Chondrocyte (in vitro differentiated cells): ENCODE results near the gene FIBCD1. TPM values are rescaled to one million over a fixed set of nuclear protein-coding genes. Genes with fewer than 3 reads are reported as not detected.
A peak's percentile ranks its signal among the peaks of the same experiment; 100 is the strongest.

Experiments used
- DNase-seq: peaks from one replicate; pipeline ENCODE4 v3.0.0; 2021; ENCODE audit warnings: mixed read lengths, low spot score
- H3K27ac Mint-ChIP-seq: one replicate; pipeline ENCODE4 v1.8.0; 2021; ENCODE audit warnings: mild to moderate bottlenecking, moderate library complexity, mixed read lengths; ENCODE audit not compliant: unreplicated experiment
- H3K27me3 Mint-ChIP-seq: 2 replicates; pipeline ENCODE4 v1.8.0; 2021; ENCODE audit warnings: low read depth, mixed read lengths
- H3K36me3 Mint-ChIP-seq: 2 replicates; pipeline ENCODE4 v1.8.0; 2021; ENCODE audit warnings: low read depth, mixed read lengths
- H3K4me1 Mint-ChIP-seq: 2 replicates; pipeline ENCODE4 v1.8.0; 2021; ENCODE audit warnings: low read depth, mild to moderate bottlenecking, mixed read lengths
- H3K4me3 Mint-ChIP-seq: one replicate; pipeline ENCODE4 v1.8.0; 2021; ENCODE audit warnings: mild to moderate bottlenecking, moderate library complexity, mixed read lengths; ENCODE audit not compliant: unreplicated experiment
- H3K9me3 Mint-ChIP-seq: 2 replicates; pipeline ENCODE4 v1.8.0; 2021; ENCODE audit warnings: low read depth, mixed read lengths
- CTCF ChIP-seq: fragments of 200-600 bp; sonication (generic); IDR thresholded peaks from 2 replicates; pipeline ENCODE4 v1.5.0; 2021; ENCODE audit warnings: antibody characterized with exemption, mild to moderate bottlenecking, moderate library complexity
- total RNA-seq: library from RNA; stranded (reverse); gene quantifications from 3 replicates; pipeline ENCODE4 v1.2.1, GENCODE V29; 2021

Gene FIBCD1
- total RNA-seq, 1 donor from 2014 or later = 8.3 TPM

GRCh38 chr9:130937146-130938076 lies 1.6 kb downstream of the FIBCD1 start:
- H3K4me1 Mint-ChIP-seq = peaks cover 47% of the 10 kb centered on the region
- TF ChIP-seq CTCF = no peak
- peaks cover 5% of the 10 kb centered on the region for H3K27me3 Mint-ChIP-seq
- DNase-seq = no peak
- no peaks in the 10 kb centered on the region for H3K36me3 Mint-ChIP-seq
- H3K9me3 Mint-ChIP-seq = no peaks in the 10 kb centered on the region
- H3K27ac Mint-ChIP-seq = no peak overlapping the region
- peak overlapping the region; percentile 55 for H3K4me3 Mint-ChIP-seq

GRCh38 chr9:130936285-130937117 lies 2.5 kb downstream of the FIBCD1 start:
- TF ChIP-seq CTCF = no peak
- no peaks in the 10 kb centered on the region for H3K9me3 Mint-ChIP-seq
- peaks cover 48% of the 10 kb centered on the region for H3K4me1 Mint-ChIP-seq
- peak overlapping the region; percentile 40 for H3K4me3 Mint-ChIP-seq
- peak; percentile 98 for DNase-seq
- no peaks in the 10 kb centered on the region for H3K36me3 Mint-ChIP-seq
- no peaks in the 10 kb centered on the region for H3K27me3 Mint-ChIP-seq
- peak overlapping the region; percentile 85 for H3K27ac Mint-ChIP-seq

- no peak overlapping the region for H3K4me3 Mint-ChIP-seq
- DNase-seq = no peak
- no peaks in the 10 kb centered on the region for H3K36me3 Mint-ChIP-seq
- no peaks in the 10 kb centered on the region for H3K9me3 Mint-ChIP-seq
- peaks cover 46% of the 10 kb centered on the region for H3K4me1 Mint-ChIP-seq
- peak overlapping the region; percentile 85 for H3K27ac Mint-ChIP-seq
- TF ChIP-seq CTCF = no peak
- no peaks in the 10 kb centered on the region for H3K27me3 Mint-ChIP-seq
These were observed 3.3 kb downstream of the FIBCD1 start for GRCh38 chr9:130935648-130936271.

GRCh38 chr9:130934702-130935647 lies 4.1 kb downstream of the FIBCD1 start:
- TF ChIP-seq CTCF = no peak
- H3K27ac Mint-ChIP-seq = no peak overlapping the region
- no peaks in the 10 kb centered on the region for H3K27me3 Mint-ChIP-seq
- no peak overlapping the region for H3K4me3 Mint-ChIP-seq
- no peaks in the 10 kb centered on the region for H3K9me3 Mint-ChIP-seq
- no peak for DNase-seq
- peaks cover 43% of the 10 kb centered on the region for H3K4me1 Mint-ChIP-seq
- H3K36me3 Mint-ChIP-seq = no peaks in the 10 kb centered on the region
